Endothelial cell of umbilical vein (primary cell): ENCODE data around the gene DLG3.

Experiments used
- EZH2 ChIP-seq: IDR thresholded peaks from 2 replicates; pipeline ENCODE4 v1.6.1; 2012; ENCODE audit warnings: borderline replicate concordance, low read depth, mild to moderate bottlenecking, moderate library complexity, low read length, inconsistent platforms; ENCODE audit not compliant: severe bottlenecking
- FOS ChIP-seq: IDR thresholded peaks from 2 replicates; pipeline ENCODE4 v1.6.1; 2011; ENCODE audit warnings: mild to moderate bottlenecking, low read length, moderate library complexity, borderline replicate concordance; ENCODE audit not compliant: insufficient read depth
- JUN ChIP-seq: IDR thresholded peaks from 2 replicates; pipeline ENCODE4 v1.6.1; 2011; ENCODE audit warnings: borderline replicate concordance, low read depth; ENCODE audit not compliant: insufficient read length, insufficient read depth
- POLR2A ChIP-seq: IDR thresholded peaks from 2 replicates; pipeline ENCODE4 v1.6.1; 2012; ENCODE audit warnings: low read depth, mild to moderate bottlenecking, control low read depth, low read length
- POLR2AphosphoS5 ChIP-seq: IDR thresholded peaks from 2 replicates; pipeline ENCODE4 v1.6.1; 2012; ENCODE audit warnings: low read depth, mild to moderate bottlenecking, control low read depth, low read length, moderate library complexity; ENCODE audit not compliant: insufficient read depth
- TF ChIP-seq, protein P1 (sequence below), 2 donors: IDR thresholded peaks; 1 replicate in 1 of 2; 2 replicates in 1 of 2; pipeline ENCODE4 v1.5.1; 2011; ENCODE audit warnings: low read length in 2 of 2, mild to moderate bottlenecking in 2 of 2, moderate library complexity in 2 of 2, control low read depth in 1 of 2, inconsistent platforms in 1 of 2, low read depth in 1 of 2; ENCODE audit not compliant: insufficient read depth in 1 of 2; ENCODE audit errors: extremely low read depth in 1 of 2
- TF ChIP-seq, protein P2 (sequence below): IDR thresholded peaks from 2 replicates; pipeline ENCODE4 v1.6.1; 2011; ENCODE audit not compliant: insufficient read depth, insufficient read length

- TF ChIP-seq, protein P1, sequence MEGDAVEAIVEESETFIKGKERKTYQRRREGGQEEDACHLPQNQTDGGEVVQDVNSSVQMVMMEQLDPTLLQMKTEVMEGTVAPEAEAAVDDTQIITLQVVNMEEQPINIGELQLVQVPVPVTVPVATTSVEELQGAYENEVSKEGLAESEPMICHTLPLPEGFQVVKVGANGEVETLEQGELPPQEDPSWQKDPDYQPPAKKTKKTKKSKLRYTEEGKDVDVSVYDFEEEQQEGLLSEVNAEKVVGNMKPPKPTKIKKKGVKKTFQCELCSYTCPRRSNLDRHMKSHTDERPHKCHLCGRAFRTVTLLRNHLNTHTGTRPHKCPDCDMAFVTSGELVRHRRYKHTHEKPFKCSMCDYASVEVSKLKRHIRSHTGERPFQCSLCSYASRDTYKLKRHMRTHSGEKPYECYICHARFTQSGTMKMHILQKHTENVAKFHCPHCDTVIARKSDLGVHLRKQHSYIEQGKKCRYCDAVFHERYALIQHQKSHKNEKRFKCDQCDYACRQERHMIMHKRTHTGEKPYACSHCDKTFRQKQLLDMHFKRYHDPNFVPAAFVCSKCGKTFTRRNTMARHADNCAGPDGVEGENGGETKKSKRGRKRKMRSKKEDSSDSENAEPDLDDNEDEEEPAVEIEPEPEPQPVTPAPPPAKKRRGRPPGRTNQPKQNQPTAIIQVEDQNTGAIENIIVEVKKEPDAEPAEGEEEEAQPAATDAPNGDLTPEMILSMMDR (IDR thresholded peaks at IDR 0.05; ENCODE audit: extremely low read depth in 1 of 2, insufficient read depth in 1 of 2, low read depth in 1 of 2, low read length in 2 of 2) = no peak
- TF ChIP-seq POLR2A (no peak), POLR2AphosphoS5 (no peak), EZH2 (no peak), FOS (no peak), JUN (no peak)
- TF ChIP-seq, protein P2, sequence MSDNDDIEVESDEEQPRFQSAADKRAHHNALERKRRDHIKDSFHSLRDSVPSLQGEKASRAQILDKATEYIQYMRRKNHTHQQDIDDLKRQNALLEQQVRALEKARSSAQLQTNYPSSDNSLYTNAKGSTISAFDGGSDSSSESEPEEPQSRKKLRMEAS = no peak
Measured at GRCh38 chrX:70455366-70456202, 10.9 kb downstream of the DLG3 start.
